ENCODE results near the gene ANKRD34B.

ANKRD34B gene

DNA sequence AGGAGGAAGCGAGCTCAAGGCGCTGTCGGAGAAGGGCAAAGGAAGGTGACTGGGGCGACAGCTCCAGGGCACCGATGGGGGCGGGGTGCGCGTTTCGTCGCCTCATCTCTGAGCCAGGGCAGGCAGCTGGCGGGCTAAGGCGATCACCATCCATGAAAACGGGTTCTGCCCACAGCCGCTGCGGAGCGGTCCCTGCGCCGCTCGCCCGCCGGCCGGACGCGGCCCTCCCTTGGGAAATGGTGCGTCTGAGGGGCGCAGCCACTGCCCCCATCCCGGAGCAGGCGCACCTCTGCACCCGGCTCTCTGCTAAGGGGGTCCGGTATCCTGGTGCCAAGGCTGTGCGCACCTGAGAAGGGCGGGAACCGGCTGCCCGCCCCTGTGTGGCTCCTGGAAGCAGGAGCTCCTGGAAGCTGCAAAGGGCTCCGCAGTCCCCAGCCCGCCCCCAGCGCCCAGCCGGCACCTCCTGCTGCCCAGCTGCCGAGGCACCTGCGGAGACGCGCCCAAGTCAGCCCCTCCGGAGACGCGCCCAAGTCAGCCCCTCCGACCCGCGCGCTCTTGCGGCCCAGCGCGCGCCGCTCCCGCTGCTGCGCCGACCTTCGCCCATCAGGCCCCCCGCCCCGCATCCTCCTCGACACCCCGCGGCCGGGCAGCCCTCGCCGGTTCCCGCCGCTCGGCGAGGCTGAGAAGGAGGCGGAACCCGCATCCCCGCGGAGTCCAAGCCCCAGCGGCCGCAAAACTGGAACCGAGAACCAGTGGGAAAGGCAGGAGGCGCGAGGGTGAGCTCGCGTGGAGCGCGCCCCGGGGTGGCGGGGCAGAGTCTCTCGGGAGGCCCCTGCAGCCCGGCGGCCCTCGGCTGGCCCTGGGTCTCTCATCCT lies 757 bp downstream of the ANKRD34B start:
- no peak for DNase-seq

DNA sequence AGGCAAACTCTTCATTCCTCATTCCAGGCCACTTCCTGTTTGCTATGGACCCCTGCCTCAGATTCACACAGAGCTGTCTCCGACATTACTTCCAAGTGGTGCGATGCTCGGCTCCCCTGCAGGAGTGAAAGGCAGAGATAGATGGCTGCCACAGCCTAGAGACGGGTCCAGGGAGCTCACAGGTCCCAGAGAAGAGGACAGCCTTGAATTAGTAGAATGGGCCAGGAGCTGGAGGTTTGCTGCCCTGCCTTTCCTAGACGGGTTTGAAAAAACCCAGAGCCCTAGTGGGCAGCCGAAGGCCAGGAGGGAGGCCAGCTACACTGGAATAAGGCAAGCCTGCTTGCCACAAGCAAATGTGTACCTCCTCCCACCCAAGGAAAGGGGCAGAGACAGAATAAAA lies 1.8 kb downstream of the ANKRD34B start:
- DNase-seq: no peak

DNA sequence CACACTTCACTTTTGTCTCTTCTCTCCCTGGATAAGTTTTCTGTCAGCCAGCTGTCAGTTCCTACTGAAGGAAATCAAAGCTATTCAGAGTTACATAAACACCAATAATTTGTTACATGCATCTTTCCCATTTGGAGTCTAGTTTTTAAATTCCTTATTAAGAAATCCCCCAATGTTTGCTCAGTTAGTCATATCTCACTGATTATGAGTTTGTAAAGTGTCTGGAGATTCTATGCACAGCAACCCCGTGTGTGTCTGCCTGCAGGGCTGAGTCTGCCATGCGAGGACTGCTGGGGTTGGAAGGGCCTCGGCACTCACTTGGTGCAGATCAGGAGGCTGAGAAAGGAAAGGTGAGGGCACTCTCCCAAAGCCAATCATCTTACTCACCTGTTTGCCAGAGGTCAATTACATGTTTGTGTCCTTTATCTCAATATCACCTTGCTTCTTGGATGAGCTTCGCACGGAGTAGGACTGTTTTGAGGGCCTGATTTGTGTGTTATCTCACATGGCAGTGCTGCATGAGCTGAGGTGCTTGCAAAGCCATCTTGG lies 3.3 kb downstream of the ANKRD34B start:
- no peak for DNase-seq

DNA sequence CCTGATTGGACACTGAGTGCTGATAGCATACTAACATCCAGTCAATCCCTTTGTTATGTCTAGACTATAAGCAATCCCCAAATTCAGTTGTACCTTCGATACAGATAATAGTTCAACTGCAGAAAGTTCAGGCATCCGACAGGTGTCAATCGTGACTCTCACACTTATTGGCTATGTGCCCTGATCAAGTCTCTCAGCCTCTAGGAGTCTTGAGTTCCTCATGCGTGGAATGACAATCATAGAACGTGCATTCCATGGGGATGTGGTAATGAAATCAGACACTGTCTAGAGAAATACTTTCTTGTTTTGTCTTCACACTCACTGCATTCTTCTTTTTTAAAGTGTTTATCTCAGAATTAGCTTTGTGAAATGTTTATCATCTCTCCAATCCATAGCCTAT lies 4.8 kb downstream of the ANKRD34B start:
- no peak for DNase-seq

DNA sequence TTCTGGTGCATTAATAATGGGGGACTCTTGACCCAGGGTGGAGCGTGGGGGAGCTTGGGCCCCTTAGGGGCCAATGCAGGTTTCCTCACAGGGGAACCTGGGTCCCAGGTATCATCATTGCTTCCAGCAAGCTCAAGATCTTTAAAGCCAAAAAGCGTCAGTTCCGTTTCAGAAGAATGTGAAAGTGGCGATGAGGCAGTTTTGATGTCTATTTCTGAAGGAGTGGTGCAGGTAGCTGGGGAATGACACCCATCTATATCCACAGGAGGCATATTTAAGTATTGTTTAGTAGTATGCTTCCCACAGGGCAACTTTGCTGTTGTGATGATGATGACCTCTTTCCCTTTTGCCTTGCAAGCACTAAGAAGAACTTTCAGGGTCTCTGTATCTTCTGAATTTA lies 10.8 kb downstream of the ANKRD34B start:
- no peak for DNase-seq

DNA sequence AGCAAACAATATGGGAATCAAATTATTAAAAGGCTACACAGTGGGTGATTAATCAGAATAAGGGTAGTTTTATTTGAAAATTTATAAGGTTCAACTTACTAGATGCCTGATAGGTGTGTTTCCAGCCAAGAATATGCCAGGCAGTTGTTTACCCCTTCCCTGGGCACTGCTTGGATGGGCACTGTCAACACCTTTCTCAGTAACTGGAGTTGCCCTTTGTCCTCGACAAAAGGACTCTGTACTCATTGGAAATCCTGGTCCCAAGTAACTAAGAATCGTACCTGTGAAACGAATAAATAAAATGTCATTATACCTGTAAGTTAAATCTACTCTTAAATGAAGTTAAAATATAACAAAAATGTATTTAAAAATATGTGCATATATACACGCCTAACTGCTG lies 15.0 kb downstream of the ANKRD34B start:
- DNase-seq: no peak

DNA sequence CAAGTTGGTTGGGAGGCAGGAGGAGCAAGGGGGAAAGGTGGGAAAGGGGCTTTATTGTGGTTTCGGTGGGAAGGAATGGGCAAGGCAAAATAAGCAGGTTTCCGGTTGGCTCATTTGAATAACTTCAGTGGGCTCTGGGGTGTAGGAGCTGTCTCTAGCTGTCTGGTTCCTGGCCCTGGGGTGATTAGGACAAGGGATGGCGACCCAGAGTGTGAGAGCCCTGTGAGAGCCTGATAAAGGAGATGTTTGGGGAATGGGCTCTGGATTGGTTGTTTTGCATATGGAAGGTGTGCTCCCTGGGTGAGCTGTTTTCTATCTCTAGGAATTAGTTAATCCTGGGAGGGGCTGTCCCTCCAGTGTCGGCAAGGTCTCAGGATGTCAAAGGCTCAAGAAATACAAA lies 15.4 kb downstream of the ANKRD34B start:
- DNase-seq: no peak

DNA sequence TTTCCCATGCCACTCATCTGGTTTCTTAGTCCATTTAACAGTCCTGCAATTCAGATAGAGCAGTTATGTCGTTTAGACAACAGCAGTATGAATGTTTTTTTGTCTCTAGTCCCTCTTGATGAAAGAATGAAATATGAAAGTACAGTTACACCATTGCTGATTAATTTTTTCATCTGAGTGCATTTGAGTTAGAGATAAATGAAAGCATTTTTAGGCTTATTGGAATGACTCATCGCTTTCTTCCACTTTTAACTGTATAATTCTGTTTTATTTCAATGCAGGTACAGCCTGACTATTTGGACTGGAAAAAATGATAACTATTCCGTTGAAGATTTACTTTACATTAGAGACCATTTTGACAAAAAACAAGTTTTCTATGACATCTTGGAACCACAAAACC lies 28.7 kb downstream of the ANKRD34B start:
- DNase-seq: no peak

DNA sequence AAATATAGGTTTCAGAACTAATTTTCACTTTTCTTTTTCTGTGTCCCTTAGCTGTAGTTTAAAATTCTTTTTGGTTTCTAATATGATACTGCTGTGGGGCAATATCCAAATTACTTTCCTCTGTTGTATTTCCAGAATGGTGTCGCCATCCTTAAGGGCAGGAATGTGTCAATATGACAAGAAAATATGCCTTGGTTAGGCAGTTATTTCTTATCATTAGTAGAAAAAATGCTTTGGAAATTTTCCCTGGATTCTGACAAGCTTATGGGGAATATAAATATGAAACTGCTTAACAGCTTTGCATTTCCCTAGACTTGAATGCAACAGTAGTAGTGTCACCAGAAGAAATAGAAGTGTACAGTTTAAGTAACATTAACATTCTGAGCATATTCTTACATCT lies 29.4 kb downstream of the ANKRD34B start:
- DNase-seq: no peak

DNA sequence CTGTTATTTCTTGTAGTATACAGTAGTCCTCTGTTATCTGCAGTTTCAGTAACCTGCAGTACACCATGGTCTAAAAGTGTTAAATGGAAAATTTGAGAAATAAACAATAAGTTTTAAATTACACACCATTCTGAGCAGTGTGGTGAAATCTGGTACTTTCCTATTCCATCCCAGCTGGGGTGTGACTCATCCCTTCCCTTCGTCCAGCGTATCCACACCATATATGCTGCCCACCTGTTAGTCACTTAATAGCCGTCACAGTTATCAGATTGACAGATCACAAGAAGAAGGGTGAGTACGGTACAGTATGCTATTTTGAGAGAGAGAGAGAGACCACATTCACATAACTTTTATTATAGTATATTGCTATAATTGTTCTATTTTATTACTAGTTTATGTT lies 53.3 kb downstream of the ANKRD34B start:
- DNase-seq: no peak

DNA sequence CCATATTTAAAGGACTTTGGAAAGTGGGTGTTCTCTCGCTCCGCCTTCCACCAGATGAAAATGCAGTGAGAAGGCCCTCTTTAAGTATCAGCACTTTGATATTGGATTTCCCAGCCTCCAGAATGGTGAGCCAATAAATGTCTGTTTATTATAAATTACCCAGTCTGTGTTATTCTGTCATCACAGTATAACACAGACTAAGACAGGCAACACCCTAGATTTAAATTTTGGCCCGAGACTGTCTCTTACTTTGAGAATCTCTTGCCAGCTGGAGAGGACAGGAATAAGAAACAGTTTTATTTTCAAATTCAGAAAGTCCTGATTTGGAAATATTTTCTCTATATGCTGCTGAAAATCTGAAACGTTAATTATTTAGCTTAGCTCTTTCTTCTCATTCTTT lies 60.7 kb downstream of the ANKRD34B start:
- no peak for DNase-seq

DNA sequence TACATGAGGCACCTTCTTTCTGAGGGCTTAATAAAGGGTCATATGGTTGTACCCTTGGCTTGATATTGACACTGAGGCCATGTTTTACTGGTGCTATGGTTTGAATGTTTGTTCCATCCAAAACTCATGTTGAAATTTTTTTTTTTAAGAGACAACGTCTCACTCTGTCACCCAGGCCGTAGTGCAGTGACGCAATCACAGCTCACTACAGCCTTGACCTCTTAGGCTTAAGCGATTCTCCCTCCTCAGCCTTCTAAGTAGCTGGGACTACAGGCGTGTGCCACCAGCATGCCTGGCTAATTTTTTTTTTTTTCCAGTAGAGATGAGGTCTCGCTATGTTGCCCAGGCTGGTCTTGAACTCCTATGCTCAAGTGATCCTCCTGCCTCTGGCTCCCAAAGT lies 61.2 kb downstream of the ANKRD34B start:
- no peak for DNase-seq

DNA sequence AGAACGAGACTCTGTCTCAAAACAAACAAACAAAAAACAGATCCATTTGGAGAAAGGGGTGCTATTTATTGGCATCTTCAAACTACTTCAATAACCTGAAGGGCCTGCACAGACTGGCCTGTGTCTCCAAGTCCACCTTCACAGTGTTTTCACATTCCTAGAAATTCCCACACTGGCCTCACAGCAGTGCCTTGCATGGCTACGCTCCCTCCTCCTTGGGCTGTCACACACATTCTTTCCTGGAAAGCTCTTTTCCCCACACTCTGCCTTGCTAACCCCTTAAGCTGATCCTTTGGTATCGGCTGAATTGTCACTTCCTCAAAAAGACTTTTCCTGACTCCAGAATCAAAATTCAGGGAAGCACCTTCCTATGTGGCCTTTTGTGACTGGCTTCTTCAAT lies 62.4 kb downstream of the ANKRD34B start:
- no peak for DNase-seq
